Type B pancreatic cell (in vitro differentiated cells): ENCODE results near the gene RAD51B. TPM values are rescaled to one million over a fixed set of nuclear protein-coding genes. Genes with fewer than 3 reads are reported as not detected.

ENCODE experiments used
- DNase-seq: peaks from one replicate; pipeline ENCODE4 v3.0.0; 2021; ENCODE audit warnings: mixed read lengths; ENCODE audit not compliant: unreplicated experiment; ENCODE audit errors: extremely low spot score
- H3K27ac Mint-ChIP-seq: 2 replicates; pipeline ENCODE4 v1.8.0; 2021; ENCODE audit warnings: mild to moderate bottlenecking, mixed read lengths
- H3K27me3 Mint-ChIP-seq: 2 replicates; pipeline ENCODE4 v1.8.0; 2021; ENCODE audit warnings: mixed read lengths
- H3K36me3 Mint-ChIP-seq: 2 replicates; pipeline ENCODE4 v1.8.0; 2021; ENCODE audit warnings: mixed read lengths
- H3K4me1 Mint-ChIP-seq: one replicate; pipeline ENCODE4 v1.8.0; 2021; ENCODE audit warnings: mixed read lengths; ENCODE audit not compliant: unreplicated experiment
- H3K4me3 Mint-ChIP-seq: 2 replicates; pipeline ENCODE4 v1.8.0; 2021; ENCODE audit warnings: mild to moderate bottlenecking, mixed read lengths
- H3K9me3 Mint-ChIP-seq: 2 replicates; pipeline ENCODE4 v1.8.0; 2021; ENCODE audit warnings: mixed read lengths
- total RNA-seq: library from RNA; stranded (reverse); gene quantifications from 2 replicates; pipeline ENCODE4 v1.2.1, GENCODE V29; 2021; ENCODE audit warnings: low replicate concordance
- TF ChIP-seq, protein P1 (sequence below): fragments of 200-600 bp; sonication (generic); conservative IDR thresholded peaks from 2 replicates; pipeline ENCODE4 v1.5.0; 2021; ENCODE audit warnings: antibody characterized with exemption, mild to moderate bottlenecking

Gene RAD51B
- total RNA-seq, 1 donor from 2014 or later, result 27.3 TPM

DNA sequence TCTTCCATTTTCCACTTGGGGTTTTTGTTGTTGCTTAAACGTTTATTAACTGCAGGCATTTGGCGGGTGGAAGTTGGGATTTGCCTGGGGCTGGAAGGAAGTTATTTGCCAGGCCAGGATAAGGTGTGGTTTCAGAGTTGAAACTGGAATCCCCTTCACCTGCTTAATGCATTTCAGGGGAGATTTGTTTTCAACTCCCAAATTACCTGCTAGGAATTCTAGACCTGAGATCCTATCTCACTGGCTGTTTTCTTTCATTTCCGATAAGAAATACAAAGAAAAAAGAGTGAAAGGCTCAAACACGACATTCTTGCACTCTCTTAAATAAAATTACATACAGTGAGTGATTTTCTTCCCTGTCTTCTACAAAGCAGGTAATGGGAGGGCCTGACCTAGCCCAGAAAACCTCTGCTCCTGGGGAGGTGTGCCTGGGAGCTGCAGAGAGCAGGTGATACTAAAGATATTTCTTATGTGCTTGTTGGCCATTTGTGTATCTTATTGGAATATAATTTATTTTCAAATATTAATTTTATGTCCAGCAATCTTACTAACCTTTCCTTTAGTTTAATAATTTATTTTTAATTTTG is 695.1 kb downstream of the RAD51B start:
- no peak for DNase-seq
- peaks cover 82% of the 10 kb centered on the region for H3K4me1 Mint-ChIP-seq
- H3K9me3 Mint-ChIP-seq, result peaks cover 7% of the 10 kb centered on the region

DNA sequence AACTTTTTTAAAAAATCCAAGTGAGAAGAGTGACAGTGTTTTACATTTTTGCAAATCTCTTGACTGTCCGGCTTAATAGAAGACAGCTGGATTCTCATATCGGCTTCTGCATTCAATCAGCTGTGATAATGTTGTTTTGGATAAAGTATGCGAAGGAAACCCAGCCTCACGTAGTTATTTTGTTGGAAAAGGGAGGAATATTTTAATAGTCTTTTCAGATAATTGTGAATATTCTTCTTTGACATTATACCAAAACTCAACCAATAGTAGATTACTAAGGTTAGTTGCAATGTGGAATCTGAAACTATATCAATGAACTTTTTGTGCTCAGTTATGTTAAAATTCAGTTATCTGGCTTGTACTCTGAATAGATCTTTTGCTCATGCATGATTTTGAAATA is 696.8 kb downstream of the RAD51B start:
- TF ChIP-seq, protein P1, sequence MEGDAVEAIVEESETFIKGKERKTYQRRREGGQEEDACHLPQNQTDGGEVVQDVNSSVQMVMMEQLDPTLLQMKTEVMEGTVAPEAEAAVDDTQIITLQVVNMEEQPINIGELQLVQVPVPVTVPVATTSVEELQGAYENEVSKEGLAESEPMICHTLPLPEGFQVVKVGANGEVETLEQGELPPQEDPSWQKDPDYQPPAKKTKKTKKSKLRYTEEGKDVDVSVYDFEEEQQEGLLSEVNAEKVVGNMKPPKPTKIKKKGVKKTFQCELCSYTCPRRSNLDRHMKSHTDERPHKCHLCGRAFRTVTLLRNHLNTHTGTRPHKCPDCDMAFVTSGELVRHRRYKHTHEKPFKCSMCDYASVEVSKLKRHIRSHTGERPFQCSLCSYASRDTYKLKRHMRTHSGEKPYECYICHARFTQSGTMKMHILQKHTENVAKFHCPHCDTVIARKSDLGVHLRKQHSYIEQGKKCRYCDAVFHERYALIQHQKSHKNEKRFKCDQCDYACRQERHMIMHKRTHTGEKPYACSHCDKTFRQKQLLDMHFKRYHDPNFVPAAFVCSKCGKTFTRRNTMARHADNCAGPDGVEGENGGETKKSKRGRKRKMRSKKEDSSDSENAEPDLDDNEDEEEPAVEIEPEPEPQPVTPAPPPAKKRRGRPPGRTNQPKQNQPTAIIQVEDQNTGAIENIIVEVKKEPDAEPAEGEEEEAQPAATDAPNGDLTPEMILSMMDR, result no peak
- peak overlapping the region; percentile 41 for H3K4me3 Mint-ChIP-seq
- H3K27ac Mint-ChIP-seq, result peak overlapping the region; percentile 61
- DNase-seq, result no peak
- peaks cover 5% of the 10 kb centered on the region for H3K36me3 Mint-ChIP-seq
- H3K9me3 Mint-ChIP-seq, result peaks cover 18% of the 10 kb centered on the region
- H3K27me3 Mint-ChIP-seq, result no peaks in the 10 kb centered on the region
- H3K4me1 Mint-ChIP-seq, result peaks cover 81% of the 10 kb centered on the region

More for the DNA sequence above, 695.1 kb downstream of the RAD51B start:
- Mint-ChIP-seq H3K36me3 (no peaks in the 10 kb centered on the region), H3K27ac (peak overlapping the region; percentile 94), H3K4me3 (peak overlapping the region; percentile 57), H3K27me3 (no peaks in the 10 kb centered on the region)
- TF ChIP-seq, protein P1, result no peak

DNA sequence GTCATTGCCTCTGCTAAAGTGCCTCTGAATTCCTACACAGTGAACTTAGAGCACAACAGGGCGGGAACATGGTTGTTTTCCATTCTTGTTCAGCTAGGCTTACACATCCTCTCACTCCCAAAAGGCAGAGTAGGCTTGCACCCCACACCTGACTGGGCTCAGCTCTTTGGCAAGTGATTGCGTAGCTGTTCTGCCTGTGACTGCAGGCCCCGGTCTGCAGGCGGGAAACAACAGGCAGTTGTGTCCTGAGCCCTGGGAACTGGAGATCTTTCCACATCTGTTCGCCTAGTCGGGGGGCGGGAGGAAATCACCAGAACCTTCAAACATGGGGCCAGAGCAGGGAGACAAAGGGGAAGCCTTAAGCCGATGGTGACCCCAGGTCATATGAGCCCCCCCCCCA is 698.6 kb downstream of the RAD51B start:
- TF ChIP-seq, protein P1, result no peak
- peaks cover 18% of the 10 kb centered on the region for H3K9me3 Mint-ChIP-seq
- peaks cover 81% of the 10 kb centered on the region for H3K4me1 Mint-ChIP-seq
- H3K27me3 Mint-ChIP-seq, result no peaks in the 10 kb centered on the region
- DNase-seq, result no peak
- H3K4me3 Mint-ChIP-seq, result no peak overlapping the region
- H3K27ac Mint-ChIP-seq, result peak overlapping the region; percentile 88
- peaks cover 8% of the 10 kb centered on the region for H3K36me3 Mint-ChIP-seq

DNA sequence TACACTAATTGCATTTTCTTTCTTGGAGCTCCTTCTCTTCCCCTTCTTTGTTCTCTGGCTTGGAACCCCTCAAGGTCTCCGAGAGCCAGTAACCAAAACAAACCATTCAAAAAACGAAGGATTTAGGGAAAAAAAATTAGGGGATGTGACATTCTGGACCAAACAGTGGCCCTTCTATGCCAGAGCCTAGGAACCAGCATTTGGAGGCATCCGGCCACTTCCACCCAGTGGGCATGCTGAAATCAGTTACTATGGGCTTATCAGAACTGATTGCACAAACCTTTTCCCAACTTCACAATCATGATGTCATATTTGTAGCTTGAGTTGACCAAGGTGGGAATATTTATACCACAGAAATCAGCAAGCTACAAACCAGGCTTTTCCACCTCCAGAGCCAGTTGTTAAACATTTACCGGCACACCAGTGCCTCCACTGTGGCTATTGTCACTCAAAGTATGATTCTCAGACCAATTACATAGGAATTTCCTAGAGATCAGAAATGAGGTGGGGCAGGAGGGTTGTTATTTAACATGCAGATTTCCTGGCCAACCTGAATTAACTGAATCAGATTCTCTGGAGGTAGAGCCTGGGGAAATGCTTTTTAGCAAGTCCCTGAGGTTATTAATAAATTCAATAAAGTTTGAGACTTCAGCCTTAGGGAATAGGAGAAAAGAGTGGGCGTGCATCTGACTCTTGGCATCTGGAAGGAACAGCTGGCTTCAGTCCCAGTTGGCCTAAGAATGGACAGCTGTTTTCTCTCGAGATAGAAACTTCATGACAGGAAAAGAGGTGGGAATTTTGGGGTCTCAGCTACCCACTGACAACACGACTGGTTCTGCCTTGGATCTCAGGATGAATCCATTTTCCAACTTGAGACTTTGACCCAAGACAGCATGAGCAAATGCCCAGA is 699.4 kb downstream of the RAD51B start:
- peak overlapping the region; percentile 88 for H3K27ac Mint-ChIP-seq
- H3K4me1 Mint-ChIP-seq, result peaks cover 83% of the 10 kb centered on the region

DNA sequence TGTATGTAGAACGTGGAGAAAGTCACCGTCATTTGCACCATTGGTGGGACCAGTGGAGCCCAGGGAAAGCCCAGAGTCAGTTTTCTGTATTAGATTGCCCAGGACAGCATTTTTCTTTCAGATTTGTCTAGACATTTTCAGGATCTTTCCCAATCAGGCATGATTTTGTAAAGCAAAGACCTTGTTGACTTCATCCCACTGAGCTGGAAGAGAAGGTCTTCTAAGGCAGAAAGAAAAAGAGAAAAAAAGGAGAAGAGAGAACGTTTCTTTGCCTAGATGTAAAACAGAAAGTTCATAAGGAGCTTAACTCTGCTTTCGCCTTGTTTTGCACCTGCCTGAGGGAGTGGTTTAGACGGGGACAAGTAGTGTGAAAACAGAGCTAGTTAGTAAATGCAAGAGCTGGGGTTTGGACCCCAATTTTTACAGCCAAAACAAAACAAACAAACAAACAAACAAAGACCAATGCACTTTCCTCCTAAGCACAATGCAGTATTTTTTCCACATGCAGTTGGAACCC is 700.1 kb downstream of the RAD51B start:
- Mint-ChIP-seq H3K27me3 (no peaks in the 10 kb centered on the region), H3K36me3 (peaks cover 14% of the 10 kb centered on the region), H3K9me3 (peaks cover 22% of the 10 kb centered on the region), H3K4me3 (no peak overlapping the region), H3K4me1 (peaks cover 76% of the 10 kb centered on the region), H3K27ac (peak overlapping the region; percentile 88)
- DNase-seq, result no peak
- TF ChIP-seq, protein P1, result no peak

More for the DNA sequence above, 699.4 kb downstream of the RAD51B start:
- Mint-ChIP-seq H3K27me3 (no peaks in the 10 kb centered on the region), H3K4me3 (peak overlapping the region; percentile 38), H3K9me3 (peaks cover 18% of the 10 kb centered on the region), H3K36me3 (peaks cover 10% of the 10 kb centered on the region)
- DNase-seq, result no peak
- TF ChIP-seq, protein P1, result no peak
